HG02943 (cell line): Measurements from ENCODE around the gene PTPRCAP.
A peak's percentile ranks its signal among the peaks of the same experiment; 100 is the strongest.
"Not testable (repeated sequence)": the region's sequence is repeated elsewhere in the genome, so short reads cannot be mapped to it uniquely, and the experiment has no call there.

Source experiments
- ATAC-seq: cut with Tn5 transposase; IDR thresholded peaks from one replicate; pipeline ENCODE4 v1.9.1; 2021; ENCODE audit warnings: mild to moderate bottlenecking, low read depth, moderate library complexity; ENCODE audit not compliant: unreplicated experiment

PTPRCAP gene

DNA sequence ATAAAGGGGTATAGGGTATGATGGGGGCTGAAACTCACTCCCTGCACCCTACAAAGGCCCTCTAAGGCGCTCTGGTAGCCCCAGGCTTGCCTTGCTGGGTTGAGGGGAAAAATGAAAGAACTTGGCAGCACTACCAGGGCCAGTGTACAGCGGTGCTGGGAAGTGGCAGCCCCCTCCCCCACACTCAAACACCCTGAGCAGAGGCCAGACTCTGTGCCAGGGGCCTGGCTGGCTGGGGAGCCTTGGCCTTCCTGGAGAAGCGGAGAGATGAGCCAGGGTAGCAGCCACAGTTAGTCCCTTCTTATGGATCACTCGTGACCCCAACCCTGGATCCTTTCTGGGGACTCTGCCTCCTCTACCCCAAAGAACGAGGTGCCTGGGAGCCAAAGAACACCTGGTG lies 28.9 kb upstream of the PTPRCAP start:
- ATAC-seq, result no peak

GRCh38 chr11:67465530-67465929 lies 28.0 kb upstream of the PTPRCAP start:
- ATAC-seq, result not testable (repeated sequence)

DNA sequence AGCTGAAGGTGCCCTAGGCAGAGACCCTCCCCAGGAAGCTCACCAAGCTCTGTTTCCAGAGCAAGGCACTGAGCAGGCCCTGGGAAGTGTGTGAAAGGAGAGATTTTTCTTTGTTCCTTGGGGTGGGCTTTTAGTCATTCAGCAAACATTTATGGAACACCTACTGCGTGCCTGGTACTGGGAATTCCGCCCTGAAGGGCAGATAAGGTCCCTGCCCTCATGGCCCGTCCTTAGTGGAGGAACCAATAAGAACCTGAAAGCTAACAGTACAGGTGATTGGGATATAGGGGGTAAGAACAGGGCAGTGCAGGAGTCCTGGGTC lies 27.7 kb upstream of the PTPRCAP start:
- no peak for ATAC-seq

DNA sequence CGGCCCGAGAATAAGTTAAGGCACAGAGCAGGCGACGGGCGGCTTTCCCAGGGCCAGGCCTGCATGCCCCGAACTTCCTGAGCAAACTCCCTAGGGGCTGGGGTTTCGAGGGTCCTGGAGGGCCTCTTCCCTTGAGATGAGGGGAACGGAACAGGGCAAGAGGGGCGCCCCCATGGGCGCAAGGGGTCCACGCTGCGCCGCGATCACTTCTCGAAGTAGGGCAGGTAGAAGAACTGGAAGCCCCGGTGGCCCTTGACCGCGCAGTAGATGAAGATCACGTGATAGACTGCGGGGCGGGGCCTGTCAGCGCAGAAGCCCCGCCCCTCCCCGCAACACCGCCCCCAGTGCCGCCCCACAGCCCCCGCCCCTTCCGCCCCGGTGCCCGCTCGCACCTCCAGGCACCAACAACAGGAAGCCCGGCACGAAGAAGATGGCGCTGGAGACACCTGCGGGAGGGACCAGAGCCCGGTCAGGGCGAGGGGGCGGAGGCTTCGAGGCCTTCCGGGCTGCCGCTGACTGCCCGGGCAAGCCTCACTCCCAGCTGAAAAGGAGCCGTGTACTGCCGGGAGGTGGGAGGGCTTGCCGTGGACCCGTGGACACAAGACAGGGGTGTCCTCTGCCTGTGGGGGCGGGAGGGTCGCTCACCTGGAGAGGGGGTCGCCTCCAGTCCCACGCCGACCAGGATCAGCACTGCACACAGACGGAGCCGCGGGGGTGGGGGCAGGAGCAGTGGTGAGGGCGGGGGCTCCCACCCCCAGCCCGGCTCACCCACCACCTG lies 27.1 kb upstream of the PTPRCAP start:
- ATAC-seq, result peak; percentile 40

DNA sequence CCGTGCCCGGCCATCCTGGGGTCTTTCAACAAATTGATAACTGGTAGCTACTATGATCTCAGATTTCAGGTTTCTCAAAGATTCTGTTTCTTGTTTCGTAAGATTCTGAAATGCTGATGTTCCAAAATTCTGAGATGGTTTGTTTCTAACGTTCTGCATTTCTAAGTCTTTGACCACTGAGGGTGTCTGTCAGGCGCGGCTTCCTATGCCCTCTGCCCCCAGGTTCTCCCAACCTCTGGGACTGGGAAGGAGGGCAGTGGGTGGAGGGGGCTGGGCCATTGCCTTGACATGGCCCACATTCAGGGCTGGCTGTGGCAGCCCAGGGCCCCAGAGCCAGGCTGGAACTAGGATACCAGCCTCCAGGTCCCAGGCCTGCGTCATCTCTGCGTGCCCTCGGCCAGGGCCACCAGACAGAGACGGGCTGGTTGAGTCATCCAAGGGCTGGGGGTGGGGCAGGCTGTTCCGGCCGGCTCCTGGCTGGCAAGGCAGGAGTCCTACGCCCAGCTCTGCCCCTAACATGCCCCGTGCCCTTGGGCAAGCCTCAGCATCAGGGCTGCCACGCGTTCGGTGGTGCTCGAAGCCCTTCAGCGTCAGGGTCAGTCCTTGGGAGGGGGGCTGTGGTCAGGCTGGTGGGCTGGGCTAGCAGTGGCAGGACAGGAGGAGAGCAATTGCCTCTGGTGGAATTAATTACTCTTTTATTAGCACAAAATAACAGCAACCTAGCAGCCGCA lies 26.4 kb upstream of the PTPRCAP start:
- ATAC-seq, result no peak

- ATAC-seq, result no peak
Observed at GRCh38 chr11:67463186-67463585, 25.7 kb upstream of the PTPRCAP start.

DNA sequence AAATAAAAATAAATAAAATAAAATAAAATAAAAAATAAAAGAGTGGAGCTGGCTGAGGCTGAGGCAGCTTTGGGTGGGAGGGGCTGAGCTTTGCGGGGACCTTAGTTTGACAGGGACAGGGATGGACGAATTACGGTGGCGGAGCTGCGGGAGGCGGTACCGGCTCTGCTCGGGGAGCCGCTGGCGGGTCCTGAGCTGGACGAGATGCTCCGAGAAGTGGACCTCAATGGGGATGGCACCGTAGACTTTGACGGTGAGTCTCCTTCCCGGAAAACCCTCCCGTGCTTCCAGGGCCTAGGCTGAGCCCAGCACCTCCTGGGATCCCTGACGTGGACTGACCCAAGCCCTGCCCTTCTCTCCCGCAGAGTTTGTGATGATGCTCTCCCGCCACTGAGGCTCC lies 20.8 kb upstream of the PTPRCAP start:
- ATAC-seq, result no peak

- no peak for ATAC-seq
Observed at GRCh38 chr11:67457453-67457852, 20.0 kb upstream of the PTPRCAP start.

DNA sequence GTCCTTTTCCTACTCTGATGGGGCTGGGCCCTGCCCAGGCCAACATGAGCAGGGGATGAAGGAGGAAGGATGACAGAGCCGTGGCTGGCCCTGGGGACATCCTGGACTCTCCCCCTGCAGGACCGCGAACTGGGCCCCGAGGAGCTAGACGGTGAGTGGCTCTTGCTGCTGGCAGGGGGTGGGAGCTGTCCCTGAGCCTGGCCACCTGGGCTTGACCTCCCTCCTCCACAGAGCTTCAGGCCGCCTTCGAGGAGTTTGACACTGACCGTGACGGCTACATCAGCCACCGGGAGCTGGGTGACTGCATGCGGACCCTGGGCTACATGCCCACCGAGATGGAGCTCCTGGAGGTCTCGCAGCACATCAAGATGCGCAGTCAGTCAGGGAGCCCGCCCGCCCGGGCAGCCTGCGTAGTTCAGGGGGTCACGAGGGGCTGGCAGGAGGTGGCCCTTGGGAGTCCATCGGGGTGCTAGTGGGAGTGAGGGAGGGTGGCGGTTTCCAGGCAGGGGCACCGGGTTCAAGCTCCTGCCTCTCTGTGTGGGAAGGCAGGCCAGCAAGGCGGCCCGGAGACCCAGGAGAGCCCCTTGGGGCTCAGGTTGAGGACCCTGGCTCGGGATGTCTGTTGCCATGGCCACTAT lies 18.7 kb upstream of the PTPRCAP start:
- no peak for ATAC-seq

DNA sequence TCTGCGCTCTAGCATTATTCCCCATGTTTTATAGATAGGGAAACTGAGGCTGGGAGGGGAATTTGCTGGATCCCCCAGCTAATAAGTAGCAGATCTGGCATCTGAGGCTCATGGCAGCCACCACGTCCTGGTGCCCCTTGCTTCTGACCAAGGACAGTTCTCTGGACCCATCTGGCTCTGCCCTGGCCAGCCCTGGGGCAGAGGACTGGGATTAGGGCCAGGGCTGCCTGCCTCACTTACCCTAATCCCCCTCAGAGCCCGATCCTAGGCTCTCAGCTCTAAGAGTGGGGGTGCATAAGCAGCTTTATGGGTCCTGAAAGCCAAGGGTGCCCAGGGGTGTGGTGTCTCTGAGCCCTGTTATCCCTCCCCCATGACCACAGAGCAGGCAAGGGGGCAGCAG lies 17.6 kb upstream of the PTPRCAP start, which contains the start of gene CABP4:
Gene CABP4 (plus strand): TSS at position 301 of the 400 bp plus-strand sequence. CDS start 70 bp downstream, at position 371.
- no peak for ATAC-seq

GRCh38 chr11:67453816-67454732 lies 16.6 kb upstream of the PTPRCAP start:
- ATAC-seq, result no peak

GRCh38 chr11:67452141-67452952 lies 14.9 kb upstream of the PTPRCAP start, which contains the start of gene GPR152:
Gene GPR152, minus strand, starts transcription at chr11:67452729. Its CDS starts 5 bp downstream, at chr11:67452724.
- no peak for ATAC-seq

DNA sequence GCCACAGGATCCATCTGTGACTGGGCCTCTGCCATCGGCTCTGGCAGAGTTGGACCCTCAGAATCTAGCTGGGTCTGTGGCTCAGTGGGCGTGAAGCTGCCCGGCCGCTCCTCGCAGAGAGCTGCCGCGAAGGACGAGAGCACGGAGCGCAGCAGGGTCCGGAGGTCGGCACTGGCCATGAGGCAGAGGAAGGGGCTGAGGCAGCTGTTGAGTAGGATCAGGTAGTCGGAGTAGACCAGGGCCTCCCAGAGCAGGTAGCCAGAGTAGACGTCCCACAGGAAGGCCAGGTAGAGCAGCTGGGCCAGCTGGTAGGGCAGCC lies 14.1 kb upstream of the PTPRCAP start:
- ATAC-seq, result no peak

- ATAC-seq, result no peak
Observed at GRCh38 chr11:67450796-67451657, 13.5 kb upstream of the PTPRCAP start.

DNA sequence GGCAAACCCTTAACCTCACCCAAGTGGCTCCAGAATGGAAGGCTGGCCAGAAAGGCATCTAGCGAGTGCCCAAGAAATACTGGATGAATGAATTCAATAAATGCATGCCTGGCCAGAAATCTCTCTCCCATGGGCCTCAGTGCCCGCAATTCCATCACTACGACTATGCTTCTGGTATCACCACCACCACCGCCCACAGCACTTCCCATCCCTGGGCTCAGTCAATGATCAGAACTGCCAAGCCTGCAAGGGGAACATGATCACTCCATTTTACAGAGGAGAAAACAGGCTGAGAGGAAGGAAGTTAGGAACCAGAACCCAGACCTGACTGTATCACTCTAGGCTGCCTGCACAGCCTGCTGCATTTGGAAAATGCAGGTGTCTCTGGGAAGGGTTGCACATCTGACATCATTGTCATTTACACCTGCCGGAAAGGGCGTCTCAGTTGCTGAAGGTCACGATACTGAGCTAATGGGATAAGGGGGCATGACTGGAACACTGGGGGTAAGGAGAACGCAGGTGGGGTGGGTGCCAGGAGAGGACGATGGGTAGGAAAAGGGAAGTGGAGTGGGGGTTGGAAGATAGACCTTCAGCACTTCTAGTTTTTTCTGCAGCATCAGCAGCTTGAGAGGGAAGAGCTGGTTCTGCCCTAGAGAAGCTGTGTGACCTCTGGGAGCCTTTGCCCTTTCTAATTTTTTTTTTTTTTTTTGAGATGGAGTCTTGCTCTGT lies 11.8 kb upstream of the PTPRCAP start:
- no peak for ATAC-seq

DNA sequence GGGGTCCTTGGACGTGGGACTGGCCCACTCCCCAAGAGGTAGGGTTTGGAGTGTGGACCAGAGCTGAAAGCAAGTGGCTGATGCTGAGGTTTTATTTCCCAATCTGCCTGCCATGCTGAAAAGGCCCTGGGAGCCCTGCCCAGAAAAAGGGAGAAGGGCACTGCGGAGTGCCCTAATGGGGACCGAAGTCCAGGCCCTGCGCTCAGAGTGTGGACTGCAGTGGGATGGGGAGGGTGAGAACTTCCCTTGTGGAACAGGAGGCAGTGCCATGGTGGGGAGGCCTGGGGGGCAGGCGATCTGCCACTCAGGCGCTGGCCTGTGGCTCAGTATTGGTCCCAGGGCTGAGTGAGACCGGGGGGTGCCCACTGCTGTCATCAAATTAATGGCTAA lies 10.7 kb upstream of the PTPRCAP start:
- ATAC-seq, result no peak

DNA sequence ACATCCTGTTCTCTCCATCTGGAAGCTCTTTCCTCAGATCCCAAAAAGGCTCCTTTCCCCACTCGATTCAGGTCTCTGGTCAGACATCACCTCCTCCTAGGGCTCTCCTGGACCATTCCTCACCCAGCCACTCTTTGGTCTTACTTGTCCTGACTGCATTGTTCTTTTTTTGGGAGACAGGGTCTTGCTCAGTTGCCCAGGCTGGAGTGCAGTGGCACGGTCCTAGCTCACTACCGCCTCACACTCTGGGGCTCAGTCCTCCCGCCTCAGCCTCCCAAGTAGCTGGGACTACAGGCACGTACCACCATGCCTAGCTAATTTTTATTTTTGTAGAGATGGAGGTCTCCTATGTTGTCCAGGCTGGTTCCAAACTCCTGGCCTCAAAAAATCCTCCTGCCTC lies 8.0 kb upstream of the PTPRCAP start:
- no peak for ATAC-seq
